ENCODE results near the gene PGRMC1. TPM values are rescaled to one million over a fixed set of nuclear protein-coding genes. Genes with fewer than 3 reads are reported as not detected.
"Not testable (repeated sequence)": the region's sequence is repeated elsewhere in the genome, so short reads cannot be mapped to it uniquely, and the experiment has no call there.

Gene PGRMC1
- total and polyA plus RNA-seq, 12 donors = 82.8 to 745 (median 249) TPM

DNA sequence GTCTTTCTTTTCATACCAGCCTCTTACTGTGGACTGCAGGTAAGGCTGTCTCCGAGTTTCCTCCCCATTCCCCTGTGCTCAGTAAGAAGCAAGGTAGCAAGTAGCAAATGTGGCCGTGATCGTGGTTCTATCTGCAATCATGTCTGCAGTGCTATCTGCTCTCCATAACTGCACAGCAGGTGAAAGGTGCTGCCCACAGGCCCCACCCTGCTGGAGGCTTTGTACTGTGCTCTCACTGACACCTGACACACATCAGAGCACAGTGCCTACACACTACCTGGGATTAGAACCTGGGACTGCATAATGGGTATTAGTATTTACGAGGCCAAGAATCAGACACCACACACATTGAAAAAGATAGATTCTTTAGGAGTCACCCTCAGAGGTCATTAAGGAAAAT, 15.3 kb downstream of the PGRMC1 start:
- H3K27ac ChIP-seq = no peak overlapping the region
- WGBS, 4 donors = 77 to 100% (median 89%) methylated on average over 4 of the region's 4 CpGs
- H3K4me1 ChIP-seq (replicated peaks in 1 of 2) = no peaks in the 10 kb centered on the region
- intact Hi-C loops (cut with DNase I) = no loop called here
- no peak overlapping the region for H3K4me3 ChIP-seq
- no peak for TF ChIP-seq POLR2A (IDR thresholded peaks at IDR 0.05)
- TF ChIP-seq, protein P1, sequence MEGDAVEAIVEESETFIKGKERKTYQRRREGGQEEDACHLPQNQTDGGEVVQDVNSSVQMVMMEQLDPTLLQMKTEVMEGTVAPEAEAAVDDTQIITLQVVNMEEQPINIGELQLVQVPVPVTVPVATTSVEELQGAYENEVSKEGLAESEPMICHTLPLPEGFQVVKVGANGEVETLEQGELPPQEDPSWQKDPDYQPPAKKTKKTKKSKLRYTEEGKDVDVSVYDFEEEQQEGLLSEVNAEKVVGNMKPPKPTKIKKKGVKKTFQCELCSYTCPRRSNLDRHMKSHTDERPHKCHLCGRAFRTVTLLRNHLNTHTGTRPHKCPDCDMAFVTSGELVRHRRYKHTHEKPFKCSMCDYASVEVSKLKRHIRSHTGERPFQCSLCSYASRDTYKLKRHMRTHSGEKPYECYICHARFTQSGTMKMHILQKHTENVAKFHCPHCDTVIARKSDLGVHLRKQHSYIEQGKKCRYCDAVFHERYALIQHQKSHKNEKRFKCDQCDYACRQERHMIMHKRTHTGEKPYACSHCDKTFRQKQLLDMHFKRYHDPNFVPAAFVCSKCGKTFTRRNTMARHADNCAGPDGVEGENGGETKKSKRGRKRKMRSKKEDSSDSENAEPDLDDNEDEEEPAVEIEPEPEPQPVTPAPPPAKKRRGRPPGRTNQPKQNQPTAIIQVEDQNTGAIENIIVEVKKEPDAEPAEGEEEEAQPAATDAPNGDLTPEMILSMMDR (IDR thresholded peaks at IDR 0.05) = no peak
- no peaks in the 10 kb centered on the region for H3K9me3 ChIP-seq (replicated peaks in 1 of 3)
- no peak for DNase-seq
- peaks cover 4% of the 10 kb centered on the region for H3K27me3 ChIP-seq
- no peaks in the 10 kb centered on the region for H3K36me3 ChIP-seq (replicated peaks in 1 of 2)

GRCh38 chrX:119252716-119253115, 16.6 kb downstream of the PGRMC1 start:
- no peak for DNase-seq
- WGBS, 4 donors = 66 to 70% (median 67%) methylated on average over 2 of the region's 2 CpGs
- H3K9me3 ChIP-seq (replicated peaks in 1 of 3) = no peaks in the 10 kb centered on the region
- intact Hi-C loops (cut with DNase I) = no loop called here
- H3K4me1 ChIP-seq (replicated peaks in 1 of 2) = no peaks in the 10 kb centered on the region
- H3K27me3 ChIP-seq = peaks cover 4% of the 10 kb centered on the region
- no peaks in the 10 kb centered on the region for H3K36me3 ChIP-seq (replicated peaks in 1 of 2)
- no peak for TF ChIP-seq POLR2A (IDR thresholded peaks at IDR 0.05)
- TF ChIP-seq, protein P1 (IDR thresholded peaks at IDR 0.05) = no peak
- H3K4me3 ChIP-seq = no peak overlapping the region
- H3K27ac ChIP-seq = no peak overlapping the region

DNA sequence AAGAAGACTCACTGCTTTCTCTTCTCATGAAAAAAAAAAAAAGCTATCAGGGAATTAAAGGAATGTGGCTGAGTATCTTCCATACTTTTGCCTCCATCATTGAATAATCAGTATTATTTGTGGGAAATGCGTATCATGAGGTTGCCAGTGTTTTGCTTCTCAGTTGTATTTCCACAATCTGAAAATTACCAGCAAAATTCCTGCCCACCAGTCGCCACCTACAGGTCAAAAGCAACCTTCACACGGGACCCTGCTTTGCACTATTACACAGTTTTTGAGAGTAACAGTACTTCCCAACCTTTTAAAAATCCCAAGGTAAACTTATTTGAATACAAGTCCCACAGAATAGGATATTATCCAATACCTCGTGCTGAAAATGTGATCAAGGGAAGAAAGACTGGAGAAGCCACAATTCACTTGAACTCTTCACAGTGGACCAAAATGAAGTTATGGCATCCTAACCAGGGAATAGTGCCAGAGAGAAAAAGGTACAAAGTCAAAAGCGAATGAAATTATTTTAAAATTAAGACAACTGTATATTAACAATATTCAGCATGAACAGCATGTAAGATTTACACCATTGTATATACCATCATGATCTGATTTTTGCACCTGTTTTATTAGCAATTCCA, 30.4 kb downstream of the PGRMC1 start:
- intact Hi-C loops (cut with DNase I) = loop anchor here in 1 of 2 donors (5.0 kb wide), 1 partner anchor 149 kb away; no protein-coding TSS in a partner anchor
- 2 to 19% (median 10%) methylated on average over 5 of the region's 5 CpGs for WGBS, 4 donors
- DNase-seq = peak in 5 of 7 donors; percentile 12 to 52 (median 31)

DNA sequence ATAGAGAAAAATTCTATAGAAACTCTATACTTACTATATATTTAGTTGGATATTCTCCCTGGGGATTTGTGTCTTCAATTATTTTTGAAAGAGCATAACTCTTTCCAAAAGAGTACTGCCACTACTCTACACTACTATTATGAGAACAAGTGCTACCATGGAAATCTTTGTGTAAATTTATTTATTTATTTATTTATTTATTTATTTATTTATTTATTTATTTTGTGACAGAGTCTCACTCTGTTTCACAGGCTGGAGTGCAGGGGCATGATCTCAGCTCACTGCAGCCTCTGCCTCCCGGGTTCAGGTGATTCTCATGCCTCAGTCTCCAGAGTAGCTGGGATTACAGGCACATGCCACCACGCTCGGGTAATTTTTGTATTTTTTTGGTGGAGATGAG, 31.0 kb downstream of the PGRMC1 start:
- not testable (repeated sequence) for H3K36me3 ChIP-seq (replicated peaks in 1 of 2); DNase-seq; H3K9me3 ChIP-seq (replicated peaks in 1 of 3); H3K27ac ChIP-seq; H3K4me1 ChIP-seq (replicated peaks in 1 of 2); H3K4me3 ChIP-seq
- intact Hi-C loops (cut with DNase I) = loop anchor here in 1 of 2 donors (5.0 kb wide), 1 partner anchor 150 kb away; no protein-coding TSS in a partner anchor
- H3K27me3 ChIP-seq = peaks cover 27% of the 10 kb centered on the region
- WGBS, 4 donors = 72 to 84% (median 81%) methylated on average over 3 of the region's 3 CpGs

More for the DNA sequence above, 30.4 kb downstream of the PGRMC1 start:
- H3K36me3 ChIP-seq (replicated peaks in 1 of 2) = no peaks in the 10 kb centered on the region
- TF ChIP-seq, protein P1 (IDR thresholded peaks at IDR 0.05) = peak; percentile 24 to 67 (median 50)
- no peak for TF ChIP-seq POLR2A (IDR thresholded peaks at IDR 0.05)
- no peaks in the 10 kb centered on the region for H3K9me3 ChIP-seq (replicated peaks in 1 of 3)
- peaks cover 30% of the 10 kb centered on the region for H3K27me3 ChIP-seq
- H3K27ac ChIP-seq = no peak overlapping the region
- H3K4me1 ChIP-seq (replicated peaks in 1 of 2) = no peaks in the 10 kb centered on the region
- H3K4me3 ChIP-seq = no peak overlapping the region

All from adrenal gland (tissue), 12 donors.